Limb (tissue), 2 donors: Measurements from ENCODE around the gene ECSCR.
A peak's percentile ranks its signal among the peaks of the same experiment; 100 is the strongest.
"Not testable (repeated sequence)": the region's sequence is repeated elsewhere in the genome, so short reads cannot be mapped to it uniquely, and the experiment has no call there.

Experiments used
- DNase-seq, 2 donors: peaks; one replicate each; pipeline ENCODE4 v3.0.0-alpha.2; 2016; ENCODE audit errors: extremely low spot score in 2 of 2

The ECSCR gene

GRCh38 chr5:139414581-139415130 is 47.9 kb downstream of the ECSCR start:
- DNase-seq: peak in 1 of 2 donors; percentile 69

GRCh38 chr5:139413963-139414362 is 48.6 kb downstream of the ECSCR start:
- DNase-seq: no peak

- DNase-seq: no peak
Observed at GRCh38 chr5:139413153-139413552, 49.4 kb downstream of the ECSCR start.

- no peak for DNase-seq
Observed at GRCh38 chr5:139410993-139411828, 51.3 kb downstream of the ECSCR start.

GRCh38 chr5:139410121-139410992 is 52.2 kb downstream of the ECSCR start:
- DNase-seq: no peak

GRCh38 chr5:139409116-139409515 is 53.4 kb downstream of the ECSCR start:
- not testable (repeated sequence) for DNase-seq

GRCh38 chr5:139408191-139408590 is 54.4 kb downstream of the ECSCR start:
- no peak for DNase-seq

- no peak for DNase-seq
Observed at GRCh38 chr5:139407517-139407916, 55.0 kb downstream of the ECSCR start.

- no peak for DNase-seq
Observed at GRCh38 chr5:139406963-139407362, 55.6 kb downstream of the ECSCR start.

- DNase-seq: no peak
Observed at GRCh38 chr5:139404484-139404840, 58.1 kb downstream of the ECSCR start.

GRCh38 chr5:139403787-139404483 is 58.6 kb downstream of the ECSCR start, which contains the start of gene SPATA24:
Gene SPATA24 (minus strand): TSS chr5:139404089. CDS start chr5:139404060, 29 bp downstream.
- DNase-seq: peak; percentile 98

GRCh38 chr5:139403418-139403786 is 59.1 kb downstream of the ECSCR start:
- no peak for DNase-seq

GRCh38 chr5:139402561-139403158 is 59.9 kb downstream of the ECSCR start:
- DNase-seq: no peak

GRCh38 chr5:139401546-139401945 is 61.0 kb downstream of the ECSCR start:
- no peak for DNase-seq

- no peak for DNase-seq
Observed at GRCh38 chr5:139399501-139400121, 62.9 kb downstream of the ECSCR start.
